Fibroblast of villous mesenchyme (primary cell): ENCODE measurements around the gene BCAN. TPM values are rescaled to one million over a fixed set of nuclear protein-coding genes. Genes with fewer than 3 reads are reported as not detected.

Experiments used
- DNase-seq: peaks from one replicate; pipeline ENCODE4 v3.0.0-alpha.2; 2010; ENCODE audit warnings: low read depth
- H3K4me3 ChIP-seq: 2 replicates; pipeline ENCODE4 v1.5.1; 2011; ENCODE audit warnings: low read depth, mild to moderate bottlenecking, low read length
- total RNA-seq: library from RNA; depleted of rRNA; stranded (reverse); fragments of >200 nt; gene quantifications from 2 replicates; pipeline ENCODE4 v1.2.3, GENCODE V29; 2012
- TF ChIP-seq, protein P1 (sequence below): IDR thresholded peaks from 2 replicates; pipeline ENCODE4 v1.5.1; 2012; ENCODE audit warnings: low read depth, mild to moderate bottlenecking, low read length; ENCODE audit not compliant: insufficient read depth

The BCAN gene
- total RNA-seq, 1 donor, result not detected

DNA sequence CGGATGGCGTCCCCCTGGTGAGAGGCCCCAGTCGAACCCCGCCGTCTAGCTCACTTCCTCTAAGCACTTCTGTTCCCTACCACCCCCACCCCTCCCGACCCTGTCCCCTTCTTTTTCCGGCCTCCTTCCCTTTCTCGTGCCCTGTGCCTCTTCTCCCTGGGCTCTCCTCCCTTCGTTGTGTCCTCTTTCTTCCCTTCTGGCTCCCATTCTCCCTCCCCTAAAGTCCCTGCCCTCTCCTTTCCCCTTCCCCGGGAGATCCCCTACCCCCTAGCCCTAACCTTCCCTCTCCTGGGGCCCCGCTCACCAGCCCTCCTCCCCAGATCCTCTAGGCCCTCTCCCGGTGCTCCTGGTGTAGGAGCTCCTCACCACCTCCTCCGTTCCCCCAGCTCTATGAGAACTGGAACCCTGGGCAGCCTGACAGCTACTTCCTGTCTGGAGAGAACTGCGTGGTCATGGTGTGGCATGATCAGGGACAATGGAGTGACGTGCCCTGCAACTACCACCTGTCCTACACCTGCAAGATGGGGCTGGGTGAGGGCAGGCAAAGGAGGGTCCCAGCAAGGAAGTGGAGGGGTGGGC, 15.9 kb downstream of the BCAN start:
- TF ChIP-seq, protein P1, sequence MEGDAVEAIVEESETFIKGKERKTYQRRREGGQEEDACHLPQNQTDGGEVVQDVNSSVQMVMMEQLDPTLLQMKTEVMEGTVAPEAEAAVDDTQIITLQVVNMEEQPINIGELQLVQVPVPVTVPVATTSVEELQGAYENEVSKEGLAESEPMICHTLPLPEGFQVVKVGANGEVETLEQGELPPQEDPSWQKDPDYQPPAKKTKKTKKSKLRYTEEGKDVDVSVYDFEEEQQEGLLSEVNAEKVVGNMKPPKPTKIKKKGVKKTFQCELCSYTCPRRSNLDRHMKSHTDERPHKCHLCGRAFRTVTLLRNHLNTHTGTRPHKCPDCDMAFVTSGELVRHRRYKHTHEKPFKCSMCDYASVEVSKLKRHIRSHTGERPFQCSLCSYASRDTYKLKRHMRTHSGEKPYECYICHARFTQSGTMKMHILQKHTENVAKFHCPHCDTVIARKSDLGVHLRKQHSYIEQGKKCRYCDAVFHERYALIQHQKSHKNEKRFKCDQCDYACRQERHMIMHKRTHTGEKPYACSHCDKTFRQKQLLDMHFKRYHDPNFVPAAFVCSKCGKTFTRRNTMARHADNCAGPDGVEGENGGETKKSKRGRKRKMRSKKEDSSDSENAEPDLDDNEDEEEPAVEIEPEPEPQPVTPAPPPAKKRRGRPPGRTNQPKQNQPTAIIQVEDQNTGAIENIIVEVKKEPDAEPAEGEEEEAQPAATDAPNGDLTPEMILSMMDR, result no peak
- H3K4me3 ChIP-seq, result no peak overlapping the region
- DNase-seq, result no peak

DNA sequence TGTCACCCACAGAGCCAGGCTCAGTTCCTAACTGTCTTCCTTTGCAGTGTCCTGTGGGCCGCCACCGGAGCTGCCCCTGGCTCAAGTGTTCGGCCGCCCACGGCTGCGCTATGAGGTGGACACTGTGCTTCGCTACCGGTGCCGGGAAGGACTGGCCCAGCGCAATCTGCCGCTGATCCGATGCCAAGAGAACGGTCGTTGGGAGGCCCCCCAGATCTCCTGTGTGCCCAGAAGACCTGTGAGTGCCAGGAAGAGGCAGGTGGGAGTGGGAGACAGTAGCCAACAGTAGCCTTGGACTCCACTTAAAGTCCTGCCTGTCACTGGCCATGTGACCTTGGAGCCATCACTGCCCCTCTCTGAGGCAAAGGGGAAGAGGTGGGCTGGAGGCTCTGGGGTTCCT, 16.6 kb downstream of the BCAN start:
- DNase-seq, result no peak
- TF ChIP-seq, protein P1, result no peak
- H3K4me3 ChIP-seq, result no peak overlapping the region

DNA sequence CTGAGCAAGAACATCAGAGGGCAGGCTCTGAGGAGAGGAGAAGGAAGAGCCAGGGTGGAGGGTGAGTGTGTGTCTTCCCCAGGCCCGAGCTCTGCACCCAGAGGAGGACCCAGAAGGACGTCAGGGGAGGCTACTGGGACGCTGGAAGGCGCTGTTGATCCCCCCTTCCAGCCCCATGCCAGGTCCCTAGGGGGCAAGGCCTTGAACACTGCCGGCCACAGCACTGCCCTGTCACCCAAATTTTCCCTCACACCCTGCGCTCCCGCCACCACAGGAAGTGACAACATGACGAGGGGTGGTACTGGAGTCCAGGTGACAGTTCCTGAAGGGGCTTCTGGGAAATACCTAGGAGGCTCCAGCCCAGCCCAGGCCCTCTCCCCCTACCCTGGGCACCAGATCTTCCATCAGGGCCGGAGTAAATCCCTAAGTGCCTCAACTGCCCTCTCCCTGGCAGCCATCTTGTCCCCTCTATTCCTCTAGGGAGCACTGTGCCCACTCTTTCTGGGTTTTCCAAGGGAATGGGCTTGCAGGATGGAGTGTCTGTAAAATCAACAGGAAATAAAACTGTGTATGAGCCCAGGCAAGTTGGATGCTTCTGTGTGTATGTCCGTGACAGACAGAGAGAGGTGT, 17.1 kb downstream of the BCAN start:
- TF ChIP-seq, protein P1, result no peak
- no peak for DNase-seq
- H3K4me3 ChIP-seq, result no peak overlapping the region

DNA sequence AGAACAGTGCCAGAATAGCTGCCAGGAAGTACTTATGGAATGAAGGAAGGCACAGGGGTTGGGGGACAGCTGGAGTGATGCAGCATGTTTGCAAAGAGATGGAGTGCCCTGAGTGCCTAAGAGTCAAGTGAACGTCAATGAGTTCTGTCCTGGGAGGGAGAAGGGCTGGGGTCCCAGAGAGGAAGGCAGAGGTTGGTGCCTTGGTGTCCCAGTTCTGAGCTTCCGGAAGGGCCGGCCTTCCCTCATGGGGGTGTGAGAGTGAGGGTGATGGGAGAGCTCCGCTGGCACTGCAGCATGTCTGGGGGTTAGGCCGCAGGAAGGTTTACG, 17.7 kb downstream of the BCAN start:
- no peak for DNase-seq
- no peak overlapping the region for H3K4me3 ChIP-seq
- TF ChIP-seq, protein P1, result no peak

DNA sequence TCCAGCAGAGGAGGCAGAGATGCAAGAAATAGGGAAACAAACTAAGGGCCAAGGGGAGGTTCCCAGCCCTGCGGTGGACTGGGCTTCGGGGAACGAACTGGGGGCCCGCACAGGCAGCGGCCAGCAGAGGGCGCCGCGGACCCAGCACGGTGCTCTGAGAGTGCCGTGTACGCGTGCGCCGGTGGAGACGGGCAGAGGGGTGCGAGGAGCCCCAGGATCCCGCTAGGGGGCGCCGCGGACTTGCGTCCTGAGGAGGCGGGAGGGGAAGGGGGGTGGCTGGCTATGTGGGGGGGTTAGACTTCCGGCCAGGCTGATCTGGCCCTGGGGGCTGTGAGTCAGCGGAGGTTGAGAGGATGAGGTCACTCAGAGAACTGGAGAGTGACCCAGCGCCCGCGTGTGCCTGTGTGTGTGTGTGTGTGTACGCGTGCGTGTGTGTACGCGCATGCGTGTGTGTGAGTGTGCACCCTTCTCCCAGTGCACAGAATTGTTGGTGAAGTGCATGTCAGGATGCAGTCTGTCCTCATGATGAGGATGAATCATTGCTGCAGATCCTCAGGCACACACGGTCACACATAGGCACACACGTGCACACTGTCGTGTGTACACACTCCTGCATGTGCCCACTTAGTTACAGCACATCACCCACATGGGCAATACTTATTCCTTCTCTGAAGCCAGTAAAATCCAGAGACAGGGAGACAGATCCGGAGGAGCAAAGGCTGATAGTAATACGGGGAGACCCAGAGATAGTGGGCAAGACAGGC, 18.3 kb downstream of the BCAN start:
- TF ChIP-seq, protein P1, result peak; percentile 99
- peak overlapping the region; percentile 9 for H3K4me3 ChIP-seq
- DNase-seq, result peak; percentile 98

DNA sequence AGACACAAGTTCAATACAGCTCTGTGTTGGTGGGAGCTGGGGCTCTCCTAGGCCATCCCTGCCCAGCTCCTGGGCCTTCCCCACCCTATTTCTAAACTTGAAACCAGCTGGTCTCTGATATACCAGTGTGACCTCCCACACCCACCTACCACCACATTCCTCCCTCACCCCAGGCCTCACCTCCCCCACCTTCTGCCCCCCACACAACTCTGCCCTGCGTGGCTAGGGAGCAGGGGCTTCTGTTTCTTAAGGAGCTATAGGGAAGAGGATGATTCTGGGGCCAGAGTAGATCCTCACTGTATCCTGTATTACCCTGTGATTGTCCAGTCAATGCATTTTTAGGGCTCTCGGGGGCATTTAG, 18.8 kb downstream of the BCAN start:
- TF ChIP-seq, protein P1, result no peak
- no peak for DNase-seq
- peak overlapping the region; percentile 32 for H3K4me3 ChIP-seq
